T-helper 2 cell treated with Interferon-gamma antibody and Interleukin-4, amounts not matched to agents 5 μg/mL and 100 μg/mL, for 36 hours (primary cell): ENCODE data around the gene SRSF12.

Source experiments
- DNase-seq: peaks from one replicate; pipeline ENCODE4 v3.0.0; 2021; ENCODE audit warnings: low spot score
- H3K27ac Mint-ChIP-seq: one replicate; pipeline ENCODE4 v1.8.0; 2021; ENCODE audit warnings: mild to moderate bottlenecking, mixed read lengths
- H3K27me3 Mint-ChIP-seq: one replicate; pipeline ENCODE4 v1.8.0; 2021; ENCODE audit warnings: low read depth, mixed read lengths
- H3K36me3 Mint-ChIP-seq: one replicate; pipeline ENCODE4 v1.8.0; 2021; ENCODE audit warnings: low read depth, mixed read lengths
- H3K4me1 Mint-ChIP-seq: one replicate; pipeline ENCODE4 v1.8.0; 2021; ENCODE audit warnings: low read depth, mixed read lengths
- H3K4me3 Mint-ChIP-seq: one replicate; pipeline ENCODE4 v1.8.0; 2022; ENCODE audit warnings: mild to moderate bottlenecking, moderate library complexity, mixed read lengths
- H3K9me3 Mint-ChIP-seq: one replicate; pipeline ENCODE4 v1.8.0; 2021; ENCODE audit warnings: mixed read lengths

The SRSF12 gene

DNA sequence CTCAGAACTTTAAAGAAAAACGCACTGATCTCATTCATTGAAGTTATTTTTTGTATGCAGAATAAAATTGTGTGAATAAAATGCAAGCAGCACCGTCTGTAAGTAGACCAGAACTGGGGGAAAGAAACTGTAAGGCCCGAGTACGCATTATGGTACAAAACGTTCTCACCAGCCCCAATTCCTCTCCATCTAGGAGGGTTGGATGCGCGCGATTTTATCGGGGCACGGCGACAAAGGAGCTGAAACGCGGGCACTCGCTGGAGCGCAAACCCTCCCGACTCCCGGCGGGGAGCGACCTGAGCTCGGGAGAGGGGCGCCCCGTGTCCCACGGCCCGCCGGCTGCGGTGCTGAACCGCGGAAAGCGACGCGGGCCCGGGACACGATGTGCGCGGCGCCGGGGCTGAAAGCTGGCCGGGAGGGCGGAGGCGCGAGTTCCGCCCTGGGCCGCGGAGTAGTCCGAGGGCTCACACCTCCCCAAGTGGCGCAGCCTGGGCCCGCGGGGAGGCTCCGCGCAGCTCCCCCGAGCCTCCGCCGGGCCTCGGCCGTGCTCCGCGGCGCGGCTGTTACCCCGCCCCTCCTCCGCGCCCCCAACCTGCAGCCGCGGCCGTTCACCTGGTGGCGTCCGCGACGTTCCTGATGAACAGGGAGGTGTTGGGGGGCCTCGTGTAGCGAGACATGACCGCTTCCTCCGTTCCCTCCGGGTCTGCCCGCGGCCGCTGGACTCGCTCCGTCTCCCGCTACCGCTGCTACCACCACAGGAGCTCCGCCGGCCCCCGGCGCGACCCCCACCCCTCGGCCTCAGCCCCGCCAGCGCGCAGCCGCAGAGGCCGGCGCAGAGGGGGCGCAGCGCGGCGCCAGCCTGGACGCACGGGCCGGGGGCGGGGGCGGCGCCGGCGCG lies at the start of gene SRSF12:
Gene SRSF12 (minus strand): TSS at position 861 of the 898 bp plus-strand sequence. CDS start 184 bp downstream, at position 677.
- no peak within 1 kb of the TSS for H3K27ac Mint-ChIP-seq
- peak within 1 kb of the TSS; percentile 85 for H3K4me3 Mint-ChIP-seq

DNA sequence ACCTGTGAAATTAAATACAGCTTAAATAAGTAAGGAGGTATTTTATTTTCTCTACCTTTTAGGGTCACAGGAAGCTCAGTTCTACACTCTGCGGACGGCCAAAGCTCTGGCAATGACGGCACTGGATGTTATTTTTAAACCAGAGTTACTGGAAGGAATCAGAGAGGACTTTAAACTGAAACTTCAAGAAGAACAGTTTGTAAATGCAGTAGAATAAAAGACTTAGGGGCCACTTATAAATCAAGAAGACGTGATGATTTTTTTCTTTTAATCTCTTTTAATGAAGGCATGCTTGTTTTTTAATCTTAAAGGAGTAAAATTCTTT lies 44.1 kb upstream of the SRSF12 start:
- H3K4me1 Mint-ChIP-seq = peaks cover 1% of the 10 kb centered on the region
- peaks cover 23% of the 10 kb centered on the region for H3K36me3 Mint-ChIP-seq
- no peaks in the 10 kb centered on the region for H3K9me3 Mint-ChIP-seq
- no peak overlapping the region for H3K4me3 Mint-ChIP-seq
- no peak for DNase-seq
- no peaks in the 10 kb centered on the region for H3K27me3 Mint-ChIP-seq
- no peak overlapping the region for H3K27ac Mint-ChIP-seq

More for the DNA sequence above, at the start of gene SRSF12:
- Mint-ChIP-seq H3K36me3 (no peaks in the 10 kb centered on the region), H3K9me3 (no peaks in the 10 kb centered on the region), H3K27me3 (peaks cover 40% of the 10 kb centered on the region), H3K4me1 (peaks cover 5% of the 10 kb centered on the region)
- DNase-seq = peak; percentile 23

DNA sequence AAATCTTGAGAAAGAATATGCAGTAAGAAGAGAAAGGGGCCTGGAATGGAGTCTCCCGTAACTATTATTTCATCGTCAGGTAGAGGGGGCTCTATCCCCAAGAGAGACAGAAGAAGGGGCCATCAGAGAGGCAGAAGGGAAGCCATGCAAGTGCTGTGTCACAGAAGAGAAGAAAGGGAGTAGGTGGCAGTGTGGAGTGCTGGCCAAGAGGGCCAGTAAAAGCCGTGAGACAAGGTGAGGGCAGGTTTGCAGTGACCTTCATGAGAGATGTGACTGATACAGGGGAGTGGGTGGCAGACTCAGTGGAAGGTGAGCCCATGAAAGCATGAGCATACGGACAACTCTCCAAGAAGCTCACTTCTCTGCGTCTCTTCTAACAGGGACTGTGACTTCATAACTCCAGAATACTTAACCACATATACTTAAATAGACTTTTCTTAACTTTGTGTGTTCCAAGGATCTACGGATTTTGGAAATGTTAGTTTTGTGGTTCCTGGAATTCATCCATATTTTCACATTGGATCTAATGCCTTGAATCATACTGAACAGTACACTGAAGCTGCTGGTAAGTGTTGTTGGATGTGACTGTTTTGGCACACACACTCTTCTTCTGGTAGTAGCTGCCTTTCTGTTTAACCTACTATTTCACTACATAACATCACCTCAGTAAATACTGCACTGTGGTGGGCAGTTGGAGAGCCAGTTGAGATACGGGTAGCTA lies 43.6 kb upstream of the SRSF12 start:
- DNase-seq = no peak
- H3K27me3 Mint-ChIP-seq = no peaks in the 10 kb centered on the region
- no peak overlapping the region for H3K4me3 Mint-ChIP-seq
- H3K4me1 Mint-ChIP-seq = peaks cover 1% of the 10 kb centered on the region
- no peaks in the 10 kb centered on the region for H3K9me3 Mint-ChIP-seq
- H3K36me3 Mint-ChIP-seq = peaks cover 24% of the 10 kb centered on the region
- H3K27ac Mint-ChIP-seq = no peak overlapping the region

- Mint-ChIP-seq H3K27ac (no peak overlapping the region), H3K27me3 (no peaks in the 10 kb centered on the region), H3K36me3 (peaks cover 26% of the 10 kb centered on the region)
Observed at GRCh38 chr6:89160331-89161092, 42.6 kb upstream of the SRSF12 start.

DNA sequence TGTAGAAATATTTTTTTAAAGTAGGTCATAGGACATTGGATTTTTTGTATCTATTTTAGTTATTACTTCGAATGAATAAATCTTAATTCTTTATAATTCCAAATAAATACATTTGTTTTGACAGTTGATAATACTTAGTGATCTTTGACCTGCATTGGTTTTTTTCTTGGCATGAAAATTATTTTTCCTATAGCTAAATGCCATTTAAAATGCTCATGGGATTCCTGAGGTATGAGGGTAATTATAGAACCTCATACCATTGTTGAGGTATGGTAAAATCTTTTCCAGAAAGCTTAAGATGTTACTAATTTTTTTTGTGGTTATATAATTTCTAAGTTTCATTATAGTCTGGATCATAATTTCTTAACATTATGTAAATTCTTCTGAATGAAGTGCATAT lies 36.3 kb upstream of the SRSF12 start:
- no peak for DNase-seq
- no peaks in the 10 kb centered on the region for H3K9me3 Mint-ChIP-seq
- no peaks in the 10 kb centered on the region for H3K27me3 Mint-ChIP-seq
- H3K36me3 Mint-ChIP-seq = peaks cover 33% of the 10 kb centered on the region
- H3K4me3 Mint-ChIP-seq = no peak overlapping the region
- H3K4me1 Mint-ChIP-seq = peaks cover 9% of the 10 kb centered on the region
- no peak overlapping the region for H3K27ac Mint-ChIP-seq

More at GRCh38 chr6:89160331-89161092, 42.6 kb upstream of the SRSF12 start:
- Mint-ChIP-seq H3K9me3 (no peaks in the 10 kb centered on the region), H3K4me3 (no peak overlapping the region), H3K4me1 (peaks cover 3% of the 10 kb centered on the region)
- no peak for DNase-seq

DNA sequence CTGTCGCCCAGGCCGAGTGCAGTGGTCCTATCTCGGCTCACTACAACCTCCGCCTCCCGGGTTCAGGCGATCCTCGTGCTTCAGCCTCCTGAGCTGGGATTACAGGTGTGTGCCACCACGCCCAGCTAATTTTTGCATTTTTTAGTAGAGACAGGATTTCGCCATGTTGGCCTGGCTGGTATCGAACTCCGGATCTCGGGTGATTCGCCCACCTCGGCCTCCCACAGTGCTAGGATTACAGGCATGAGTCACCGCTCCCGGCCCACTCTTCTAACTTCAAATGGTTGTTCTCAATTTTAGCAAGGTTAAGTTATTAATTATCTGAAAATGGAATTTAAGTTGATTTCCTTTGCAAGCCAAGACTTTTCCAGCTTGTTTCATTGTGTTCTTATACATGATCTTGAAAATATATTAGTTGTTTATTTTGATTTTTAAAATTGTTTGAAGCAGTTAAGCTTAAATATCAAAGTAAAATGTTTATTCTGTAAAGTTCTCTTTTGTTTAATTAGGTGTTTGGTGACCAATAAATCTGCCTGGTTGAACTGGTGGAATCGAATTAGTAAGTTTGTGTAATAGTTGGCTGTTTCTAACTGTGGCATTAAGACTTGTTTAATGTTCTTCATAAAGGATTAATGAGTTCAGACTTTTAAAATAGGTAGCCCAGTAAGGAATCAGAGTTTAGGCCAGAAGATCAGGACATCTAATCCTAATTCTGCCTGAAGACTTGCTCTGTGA lies 30.3 kb upstream of the SRSF12 start:
- DNase-seq = peak; percentile 15
- H3K4me3 Mint-ChIP-seq = peak overlapping the region; percentile 63
- H3K4me1 Mint-ChIP-seq = peaks cover 26% of the 10 kb centered on the region
- peaks cover 7% of the 10 kb centered on the region for H3K27me3 Mint-ChIP-seq
- H3K27ac Mint-ChIP-seq = peak overlapping the region; percentile 55
- peaks cover 28% of the 10 kb centered on the region for H3K36me3 Mint-ChIP-seq
- H3K9me3 Mint-ChIP-seq = no peaks in the 10 kb centered on the region

DNA sequence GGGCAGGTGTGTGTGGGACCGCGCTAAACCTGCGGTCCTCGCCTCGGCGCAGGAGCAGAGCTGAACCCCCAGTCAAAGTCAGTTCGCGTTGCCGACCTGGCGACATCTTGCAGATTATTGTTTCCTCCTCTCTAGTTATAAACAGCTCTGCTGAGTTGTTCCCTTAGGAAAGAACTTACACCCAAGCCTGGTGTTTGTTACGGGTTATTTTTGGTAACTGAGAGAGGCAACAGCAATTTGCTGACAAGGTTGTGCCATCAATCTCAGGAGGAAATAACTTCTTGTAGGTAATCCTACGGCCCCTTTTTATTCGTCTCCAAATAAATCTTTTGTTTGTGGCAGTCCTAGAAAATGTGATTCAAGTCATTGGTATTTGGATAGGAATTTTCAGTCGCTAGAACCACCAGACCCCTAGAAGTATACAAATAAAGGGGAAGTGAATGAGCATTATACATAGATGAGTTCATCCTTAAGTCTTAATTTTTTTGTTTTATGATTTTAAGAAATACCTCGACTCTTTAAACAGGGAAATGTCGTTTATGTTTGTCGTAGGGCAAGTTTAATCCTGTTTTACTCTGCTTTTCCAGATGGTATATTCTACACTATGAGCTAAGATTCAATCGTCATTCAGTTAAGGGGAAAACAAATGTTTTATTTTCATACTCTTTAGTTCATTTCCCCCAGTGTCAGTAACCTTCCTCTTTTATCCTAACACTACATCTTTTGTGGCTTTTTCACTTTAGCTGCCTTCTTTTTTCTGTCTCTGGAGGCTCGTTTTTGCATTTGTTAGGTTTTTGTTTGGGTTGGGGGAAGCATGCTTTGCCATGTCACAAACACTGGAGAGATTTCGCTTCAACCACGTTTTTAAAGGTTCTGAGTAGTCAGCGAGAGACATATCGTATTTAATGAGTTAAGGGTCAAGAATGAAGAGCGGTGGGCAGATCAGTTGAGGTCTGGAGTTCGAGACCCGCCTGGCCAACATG lies 29.1 kb upstream of the SRSF12 start:
- no peak for DNase-seq
- Mint-ChIP-seq H3K4me1 (peaks cover 26% of the 10 kb centered on the region), H3K36me3 (peaks cover 25% of the 10 kb centered on the region), H3K27ac (peak overlapping the region; percentile 47), H3K9me3 (no peaks in the 10 kb centered on the region), H3K27me3 (peaks cover 12% of the 10 kb centered on the region), H3K4me3 (peak overlapping the region; percentile 79)

- peak within 1 kb of the TSS; percentile 92 for H3K4me3 Mint-ChIP-seq
- peaks cover 19% of the 10 kb centered on the region for H3K36me3 Mint-ChIP-seq
- DNase-seq = peak; percentile 73
- H3K27me3 Mint-ChIP-seq = peaks cover 12% of the 10 kb centered on the region
- H3K9me3 Mint-ChIP-seq = no peaks in the 10 kb centered on the region
- peak within 1 kb of the TSS; percentile 97 for H3K27ac Mint-ChIP-seq
- H3K4me1 Mint-ChIP-seq = peaks cover 26% of the 10 kb centered on the region
Observed at GRCh38 chr6:89145956-89146717, 28.3 kb upstream of the SRSF12 start, which contains the start of gene PM20D2. PM20D2 (plus strand) TSS chr6:89146055; CDS start chr6:89146145, 90 bp downstream.

DNA sequence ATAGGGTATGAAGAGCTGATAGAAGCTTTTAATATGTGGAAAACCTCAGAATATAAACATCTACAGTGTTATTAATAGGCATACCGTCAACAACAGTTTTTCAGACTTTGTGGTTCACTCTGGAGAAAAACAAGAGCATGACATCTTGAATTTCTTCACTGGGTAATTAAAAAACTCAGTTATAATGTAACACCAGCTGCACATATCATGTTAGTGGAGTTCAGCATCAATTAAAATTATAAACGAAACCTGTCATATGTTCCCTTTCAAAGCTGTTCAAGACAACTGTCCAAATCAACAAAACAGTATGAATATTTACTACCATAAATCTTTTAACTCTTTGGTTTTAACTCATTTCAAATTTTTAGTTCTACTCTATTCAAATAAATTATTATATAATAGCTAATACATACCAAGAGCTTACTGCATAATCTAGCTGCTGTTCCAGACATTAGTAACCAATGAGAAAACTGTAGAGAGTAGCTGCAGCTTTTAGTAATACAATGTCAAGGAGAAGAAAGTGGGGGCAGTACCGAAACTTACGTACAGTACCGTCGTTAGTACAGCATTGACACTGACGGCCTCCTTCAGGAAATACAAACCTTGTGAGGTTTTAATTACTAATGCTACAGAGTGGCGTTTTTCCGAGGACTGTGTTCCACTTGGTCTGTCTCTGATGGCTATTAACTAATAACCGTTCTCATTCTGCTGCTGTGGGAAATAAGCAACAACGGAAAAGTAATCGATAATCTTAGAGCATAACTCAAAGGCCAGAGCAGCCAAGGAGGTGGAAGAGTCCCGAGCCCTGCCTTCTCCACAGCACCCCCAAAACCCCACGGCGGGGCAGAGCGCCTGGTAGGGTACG lies 27.5 kb upstream of the SRSF12 start:
- peak; percentile 51 for DNase-seq
- Mint-ChIP-seq H3K27ac (peak overlapping the region; percentile 97), H3K27me3 (peaks cover 12% of the 10 kb centered on the region), H3K36me3 (peaks cover 19% of the 10 kb centered on the region), H3K4me3 (peak overlapping the region; percentile 92), H3K4me1 (peaks cover 26% of the 10 kb centered on the region), H3K9me3 (no peaks in the 10 kb centered on the region)

DNA sequence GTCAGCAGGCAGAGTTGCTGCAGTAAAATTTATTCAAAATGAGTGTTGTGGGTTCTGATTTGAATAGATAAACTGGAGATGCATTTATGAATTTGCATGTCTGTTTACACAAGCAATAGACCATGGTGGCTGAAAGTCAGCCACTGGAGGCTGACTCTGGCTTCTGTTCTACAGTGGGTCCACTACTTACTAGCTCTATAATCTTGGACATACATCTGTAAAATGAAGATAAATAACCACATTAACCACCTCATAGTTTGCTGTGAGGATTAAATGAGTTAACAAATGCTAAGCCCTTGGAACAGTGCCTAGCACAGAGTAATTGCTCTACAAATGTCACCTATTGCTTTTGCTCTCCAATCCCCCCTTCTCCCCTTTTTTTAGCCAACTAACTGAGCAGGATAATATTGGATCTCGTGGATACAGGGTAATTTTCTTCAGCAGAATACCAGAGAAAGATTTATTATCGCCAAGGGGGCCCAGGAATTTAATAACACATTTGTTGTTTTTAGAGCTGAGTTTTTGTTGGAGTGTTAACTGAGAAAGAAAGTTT lies 26.6 kb upstream of the SRSF12 start:
- peak; percentile 6 for DNase-seq
- H3K27me3 Mint-ChIP-seq = peaks cover 12% of the 10 kb centered on the region
- no peaks in the 10 kb centered on the region for H3K9me3 Mint-ChIP-seq
- peaks cover 23% of the 10 kb centered on the region for H3K4me1 Mint-ChIP-seq
- H3K27ac Mint-ChIP-seq = no peak overlapping the region
- H3K4me3 Mint-ChIP-seq = peak overlapping the region; percentile 43
- H3K36me3 Mint-ChIP-seq = peaks cover 12% of the 10 kb centered on the region
